Stimulated activated CD8-positive, alpha-beta memory T cell treated with anti-CD3 and anti-CD28 coated beads, Interleukin-7, amount 100 ng/mL, for 1 hour (primary cell): Measurements from ENCODE around the gene NBL1.

Source experiments
- DNase-seq, 2 donors: peaks; one replicate each; pipeline ENCODE4 v3.0.0-alpha.2; 2020; ENCODE audit warnings: low read depth in 2 of 2

The NBL1 gene, protein sequence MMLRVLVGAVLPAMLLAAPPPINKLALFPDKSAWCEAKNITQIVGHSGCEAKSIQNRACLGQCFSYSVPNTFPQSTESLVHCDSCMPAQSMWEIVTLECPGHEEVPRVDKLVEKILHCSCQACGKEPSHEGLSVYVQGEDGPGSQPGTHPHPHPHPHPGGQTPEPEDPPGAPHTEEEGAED

DNA sequence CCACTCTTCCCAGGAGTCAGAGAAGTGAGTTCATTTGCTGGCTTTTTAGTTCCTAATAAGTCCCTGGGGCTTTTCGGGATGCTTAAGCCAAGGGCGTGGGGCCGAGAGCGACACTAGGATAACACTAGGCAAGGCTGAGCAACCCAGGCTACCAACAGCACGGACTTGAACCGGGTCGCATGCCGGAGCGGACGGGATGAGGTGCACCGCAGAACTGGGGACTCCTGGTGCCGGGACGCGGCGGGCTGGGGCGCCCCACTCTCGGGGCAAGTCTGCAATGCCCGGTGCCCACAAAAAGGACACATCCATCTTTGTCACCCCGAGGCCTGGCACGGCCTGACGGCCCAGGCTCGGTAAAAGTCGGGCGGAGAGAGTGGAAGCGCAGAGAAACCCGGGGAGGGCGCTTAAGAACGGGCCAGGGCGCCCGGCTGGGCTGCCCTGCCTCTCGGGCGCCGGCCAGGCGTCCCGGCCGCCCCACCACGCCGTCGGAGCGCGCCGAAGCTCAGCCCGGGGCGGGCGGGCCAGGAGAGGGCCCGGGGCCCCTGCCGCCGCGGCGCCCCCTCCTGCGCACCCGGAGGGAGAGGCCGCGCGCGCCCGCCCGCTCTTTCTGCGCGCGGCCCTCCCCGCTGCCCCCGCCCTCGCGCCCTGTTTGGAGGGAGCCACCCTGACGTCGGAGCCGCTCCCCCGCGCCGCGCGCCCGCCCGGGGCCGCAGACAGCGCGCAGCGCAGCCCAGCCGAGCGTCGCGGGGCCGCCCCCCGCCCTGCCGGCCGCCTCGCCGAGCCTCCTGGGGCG, at the start of gene NBL1:
Gene NBL1 (plus strand): TSS at position 710 of the 793 bp plus-strand sequence. CDS start 10,720 bp downstream, outside the sequence.
- DNase-seq, result peak; percentile 42 to 52

DNA sequence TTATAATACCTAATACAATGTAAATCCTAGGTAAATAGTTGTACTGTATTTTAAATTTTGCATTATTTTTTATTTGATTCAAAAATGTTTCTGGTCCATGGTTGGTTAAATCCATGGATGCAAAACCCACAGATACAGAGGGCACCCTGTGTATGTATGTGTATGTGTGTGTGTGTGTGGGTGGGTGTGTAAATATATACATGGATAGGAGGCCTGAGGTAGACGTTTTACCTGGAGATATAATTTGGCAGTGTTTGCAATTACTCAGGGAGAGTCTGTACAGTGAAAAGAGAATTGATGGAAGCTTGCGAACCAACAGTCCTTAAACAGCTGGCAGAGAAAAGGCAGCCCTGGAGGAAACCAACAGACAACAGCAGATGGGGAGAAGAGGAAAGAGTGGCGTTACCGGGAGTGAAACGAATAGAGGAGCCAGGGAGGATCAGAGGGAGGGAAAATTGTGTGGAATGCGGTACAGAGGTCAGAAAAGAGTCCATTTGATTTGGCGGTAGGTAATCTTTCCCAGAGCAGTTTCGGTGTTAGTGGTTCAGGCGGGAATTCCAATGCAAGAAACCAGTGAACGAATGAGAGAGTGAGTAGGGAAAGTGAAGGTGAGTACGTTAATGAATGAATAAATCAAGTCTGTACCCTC, 47.9 kb upstream of the NBL1 start:
- no peak for DNase-seq

DNA sequence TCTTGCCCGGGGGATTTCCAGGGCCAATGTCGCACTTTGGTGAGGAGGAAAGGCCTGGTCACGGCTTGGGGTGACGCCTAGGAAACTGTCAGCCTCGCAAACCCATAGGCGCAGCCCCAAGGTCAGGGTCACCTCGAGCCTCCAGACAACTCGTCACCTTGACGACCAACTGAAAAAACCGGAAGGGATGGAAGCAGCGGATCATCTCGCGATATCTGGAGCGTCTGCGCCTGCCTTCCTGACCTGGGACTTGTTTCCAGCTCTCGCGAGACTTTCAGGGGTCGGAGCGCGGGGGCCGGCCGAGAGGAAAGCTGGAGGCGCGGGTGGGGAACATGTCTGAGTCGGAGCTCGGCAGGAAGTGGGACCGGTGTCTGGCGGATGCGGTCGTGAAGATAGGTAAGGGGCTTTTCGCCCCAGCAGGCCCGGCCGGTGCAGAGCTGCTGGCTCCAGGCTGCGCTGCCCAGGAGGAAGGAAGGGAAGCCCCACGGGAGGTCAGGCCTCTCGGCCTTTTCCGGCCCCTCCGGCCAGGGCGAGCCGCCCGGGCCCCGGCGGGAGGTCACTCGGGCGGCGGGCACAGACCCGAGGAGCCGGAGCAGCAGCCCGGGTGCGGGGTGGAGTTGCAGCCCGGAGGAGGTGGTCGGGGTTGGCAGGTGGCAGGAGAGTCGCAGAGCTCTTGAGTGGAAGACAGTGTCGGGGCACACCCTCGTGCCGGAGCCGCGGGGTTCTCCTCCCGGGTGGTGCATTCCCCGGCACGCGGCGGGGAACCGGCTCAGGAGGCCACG, 47.2 kb upstream of the NBL1 start:
- DNase-seq, result peak; percentile 89 to 92

DNA sequence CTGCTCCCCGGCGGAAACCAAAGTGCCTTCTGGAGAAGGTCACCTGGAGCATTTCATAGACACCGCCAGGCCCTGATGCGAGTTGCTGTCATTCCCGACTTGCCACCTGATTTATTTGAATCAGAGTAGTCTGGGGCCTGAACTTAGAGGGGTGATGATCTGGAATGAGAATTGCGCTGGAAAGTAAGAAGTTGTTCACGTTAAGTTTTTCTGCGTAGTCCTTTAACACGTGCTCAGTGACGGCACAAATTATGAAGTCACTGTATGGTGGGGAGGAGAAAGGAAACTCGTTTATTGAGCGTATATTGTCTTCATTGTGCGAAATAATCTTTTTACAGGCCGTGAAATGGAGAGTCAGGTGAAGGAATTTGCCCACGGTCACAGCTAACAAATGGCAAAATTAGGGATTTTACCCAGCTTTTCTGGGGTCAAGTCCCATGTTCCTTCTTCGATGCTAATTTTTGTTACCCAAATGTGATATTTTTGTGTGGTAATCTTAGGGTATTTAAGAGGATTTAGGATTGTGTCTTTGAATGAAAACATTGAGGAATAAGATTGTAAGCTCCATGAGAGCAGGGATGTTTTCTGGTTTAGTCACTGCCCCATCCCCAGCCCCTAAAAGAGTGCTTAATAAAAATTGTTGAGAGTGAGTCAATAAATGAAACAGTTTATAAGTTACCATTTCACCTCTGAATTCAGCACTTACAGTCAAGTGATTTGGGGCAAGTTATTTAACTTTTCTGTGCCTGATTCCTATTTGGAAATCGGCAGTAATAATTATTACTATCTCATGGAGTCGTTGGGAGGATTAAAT, 46.4 kb upstream of the NBL1 start:
- peak in 1 of 2 donors; percentile 32 for DNase-seq

DNA sequence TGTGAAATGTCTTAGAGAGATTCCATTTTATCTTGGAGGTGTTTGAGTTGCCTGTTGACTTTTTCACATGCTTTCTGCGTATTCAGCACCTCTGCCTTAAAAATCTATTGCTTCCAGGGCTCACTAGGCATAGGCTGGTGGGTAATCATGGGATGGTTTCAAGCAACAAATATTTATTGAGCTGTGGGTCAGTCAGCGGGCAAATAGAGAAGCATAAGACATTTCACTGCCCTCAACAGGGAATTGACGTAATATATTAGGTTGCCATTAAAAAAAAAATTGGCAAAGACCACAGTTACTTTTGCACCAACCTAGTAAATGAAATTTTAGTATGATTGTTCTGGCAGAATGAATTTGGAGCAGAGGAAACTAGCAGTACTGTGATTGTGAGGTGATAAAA, 44.3 kb upstream of the NBL1 start:
- DNase-seq, result no peak

DNA sequence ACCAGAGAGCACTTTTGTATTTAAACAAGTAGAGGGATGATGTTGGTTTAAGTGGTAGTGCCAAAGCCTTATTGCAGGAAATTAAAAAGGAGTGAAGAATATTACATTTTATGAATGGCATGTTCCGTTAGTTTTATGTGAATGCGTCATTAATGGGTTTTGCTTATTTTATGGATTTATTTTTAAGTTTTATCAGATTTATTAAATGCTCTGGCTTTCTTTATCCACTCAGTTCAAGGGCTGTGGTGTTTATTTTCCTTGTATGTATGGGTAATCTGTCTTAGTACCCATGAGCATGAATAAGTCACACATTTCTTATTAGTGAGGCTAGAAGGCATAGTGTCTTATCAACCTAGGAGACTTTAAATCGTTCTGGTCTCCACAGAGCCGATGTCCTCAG, 41.6 kb upstream of the NBL1 start:
- no peak for DNase-seq

DNA sequence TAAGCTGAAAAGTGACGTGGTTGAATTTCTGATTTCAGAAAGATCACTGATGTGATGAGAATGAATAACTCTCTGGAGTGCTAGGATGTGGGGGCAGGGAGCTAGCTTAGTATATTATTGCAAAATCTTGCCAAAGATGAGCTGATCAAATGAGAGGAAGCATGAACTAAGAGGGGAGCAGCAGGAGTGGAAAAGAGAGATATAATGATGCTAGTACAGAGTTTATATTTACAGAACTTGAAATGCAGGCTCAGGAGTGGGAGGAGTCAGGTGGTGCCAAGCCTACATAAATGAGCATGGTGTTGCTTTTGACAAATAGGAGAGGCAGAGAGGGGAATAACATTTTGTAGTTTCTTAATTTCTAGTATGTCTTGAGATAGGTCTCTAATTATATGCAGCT, 38.1 kb upstream of the NBL1 start:
- DNase-seq, result no peak

DNA sequence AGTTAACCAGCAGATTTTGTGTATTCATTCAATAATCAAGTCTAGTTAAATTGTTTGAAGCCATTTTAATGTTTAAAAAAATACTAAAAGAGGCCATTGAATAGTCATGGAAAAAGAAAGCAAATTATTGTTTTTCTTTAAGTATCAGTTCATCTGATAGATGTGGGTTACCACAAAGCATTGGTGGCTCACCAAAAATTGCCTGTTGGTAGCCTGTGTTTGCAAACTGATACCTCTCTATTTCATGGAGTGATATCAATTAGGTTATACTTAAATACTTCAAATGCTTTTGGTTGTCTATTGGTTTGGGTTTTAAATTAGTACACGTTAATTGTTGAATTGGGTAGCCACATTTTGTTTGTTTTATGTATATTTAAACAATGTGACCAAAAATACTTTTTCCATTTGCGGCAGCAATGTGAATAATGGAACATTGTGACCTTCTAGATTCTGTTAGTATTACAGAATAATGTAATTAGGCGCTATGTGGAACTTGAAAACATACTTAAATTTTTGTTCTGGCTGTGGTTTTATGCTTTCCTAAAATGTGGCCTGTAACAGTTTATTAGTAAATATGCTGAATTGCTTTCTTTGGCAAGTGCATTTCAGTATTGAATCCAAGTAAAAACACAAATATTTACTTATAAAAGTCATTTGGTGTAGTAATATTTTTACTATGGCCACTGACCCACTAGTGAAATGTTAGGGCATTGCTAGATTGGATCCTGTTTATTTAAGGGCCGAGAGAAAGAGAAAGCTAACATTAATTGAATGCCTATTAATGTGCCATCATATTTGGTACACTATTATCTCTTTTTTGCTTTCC, 37.1 kb upstream of the NBL1 start:
- DNase-seq, result no peak

DNA sequence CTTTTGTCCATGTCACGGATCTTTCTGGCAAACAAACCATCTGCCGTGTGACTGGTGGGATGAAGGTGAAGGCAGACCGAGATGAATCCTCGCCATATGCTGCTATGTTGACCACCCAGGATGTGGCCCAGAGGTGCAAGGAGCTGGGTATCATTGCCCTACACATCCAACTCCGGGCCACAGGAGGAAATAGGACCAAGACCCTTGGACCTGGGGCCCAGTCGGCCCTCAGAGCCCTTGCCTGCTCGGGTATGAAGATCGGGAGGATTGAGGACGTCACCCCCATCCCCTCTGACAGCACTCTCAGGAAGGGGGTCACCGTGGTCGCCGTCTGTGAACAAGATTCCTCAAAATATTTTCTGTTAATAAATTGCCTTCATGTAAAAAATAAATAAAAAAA, 35.9 kb upstream of the NBL1 start:
- no peak for DNase-seq

DNA sequence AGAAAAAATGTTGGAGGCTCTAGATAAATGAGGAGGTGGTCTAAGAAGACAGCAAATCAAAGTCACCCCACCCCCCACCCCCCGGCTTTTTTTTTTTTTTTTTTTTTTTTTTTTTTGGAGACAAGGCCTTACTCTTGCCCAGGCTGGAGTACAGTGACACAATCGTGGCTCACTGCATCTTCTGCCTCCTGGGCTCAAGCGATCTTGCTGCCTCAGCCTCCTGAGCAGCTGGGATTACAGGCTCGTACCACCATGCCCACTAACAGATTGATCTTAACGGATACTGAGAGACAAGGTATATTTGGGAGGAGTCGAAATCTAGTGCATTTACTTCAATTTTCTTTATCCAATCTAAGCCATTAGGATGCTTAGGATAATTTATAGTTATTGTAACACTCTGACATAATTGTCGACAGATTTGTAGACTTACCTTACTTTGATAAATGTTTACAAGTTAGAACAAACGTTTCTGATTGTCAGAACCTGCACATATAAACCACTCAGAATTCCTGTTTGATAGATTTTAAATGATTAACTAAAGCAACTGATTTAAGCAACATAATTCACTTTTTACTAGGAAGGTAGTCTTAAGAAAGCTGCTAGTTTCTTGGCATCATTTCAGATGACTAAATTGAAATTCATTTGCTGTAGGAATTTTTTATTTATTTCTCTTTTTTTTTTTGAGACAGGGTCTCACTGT, 33.7 kb upstream of the NBL1 start:
- no peak for DNase-seq

DNA sequence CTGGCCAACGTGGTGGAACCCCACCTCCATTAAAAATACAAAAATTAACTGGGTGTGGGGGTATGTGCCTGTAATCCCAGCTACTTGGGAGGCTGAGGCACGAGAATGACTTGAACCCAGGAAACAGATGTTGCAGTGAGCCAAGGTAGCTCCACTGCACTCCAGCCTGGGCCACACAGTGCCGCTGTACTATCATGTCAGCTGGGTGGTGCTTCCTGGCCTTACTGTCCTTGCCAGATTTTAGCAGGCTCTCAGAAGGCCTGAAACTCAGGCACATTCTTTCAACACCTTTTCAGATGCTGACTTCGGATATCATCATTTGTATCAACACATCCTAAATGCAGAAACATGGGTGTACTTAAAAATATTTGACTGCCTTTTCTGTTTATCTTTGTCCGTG, 31.6 kb upstream of the NBL1 start:
- no peak for DNase-seq

DNA sequence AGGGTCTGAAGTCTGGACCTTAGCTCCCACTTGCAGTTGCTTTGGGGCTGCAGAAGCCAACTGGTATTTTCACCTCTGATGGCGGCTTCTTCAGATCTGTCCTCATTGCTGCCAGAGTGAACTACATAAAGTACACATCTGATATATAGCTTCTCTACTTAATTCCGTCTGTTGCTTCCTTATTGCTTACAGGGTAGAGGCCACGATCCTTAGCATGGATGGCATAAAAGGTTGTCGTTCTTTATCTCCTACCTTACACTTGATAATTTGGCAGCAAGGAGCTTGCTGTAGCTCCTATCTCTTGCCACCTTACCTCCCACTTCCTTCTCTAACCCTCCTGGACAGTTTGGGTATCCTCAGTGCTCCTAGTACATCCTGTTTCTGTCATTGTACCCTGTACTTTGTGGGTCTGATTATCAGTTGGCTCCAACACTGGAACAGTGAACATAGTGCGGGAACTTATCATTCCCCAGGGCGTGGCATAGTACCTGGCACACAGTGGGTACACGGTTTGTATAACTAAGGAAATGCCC, 30.9 kb upstream of the NBL1 start:
- no peak for DNase-seq

DNA sequence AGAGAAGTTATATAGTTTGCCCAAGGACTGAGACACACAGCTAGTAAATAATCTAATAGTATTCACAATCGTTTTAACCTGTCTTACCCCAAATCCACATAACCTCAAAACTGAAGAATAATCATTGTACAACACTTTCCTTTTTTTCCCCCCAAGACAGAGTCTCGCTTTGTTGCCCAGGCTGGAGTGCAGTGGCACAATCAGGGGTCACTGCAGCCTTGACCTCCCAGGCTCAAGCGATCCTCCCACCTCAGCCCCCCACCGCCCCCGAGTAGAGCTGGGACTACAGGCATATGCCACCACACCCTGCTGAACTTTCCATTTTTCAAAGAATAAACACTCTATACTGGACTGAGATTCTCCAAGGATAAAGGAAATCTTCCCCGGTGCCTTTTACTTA, 28.7 kb upstream of the NBL1 start:
- no peak for DNase-seq

DNA sequence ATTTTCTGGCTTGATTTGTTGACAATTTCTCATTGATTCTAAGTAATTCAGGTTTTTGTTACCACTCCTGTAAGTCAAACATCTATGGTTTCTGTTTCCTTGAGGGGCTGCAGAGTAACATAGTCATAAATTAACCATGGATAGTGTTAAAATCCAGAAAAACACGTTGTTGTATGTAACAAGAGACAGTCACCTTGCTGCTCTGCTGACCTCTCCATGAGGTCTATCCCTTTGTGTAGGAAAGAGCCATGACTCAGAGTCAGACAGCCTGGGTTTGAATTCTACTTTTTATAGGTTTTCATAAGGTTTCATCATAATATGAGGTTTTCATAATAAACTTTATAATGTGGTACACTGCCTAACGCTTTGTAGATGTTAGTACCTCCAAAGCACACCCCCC, 27.6 kb upstream of the NBL1 start:
- DNase-seq, result no peak

DNA sequence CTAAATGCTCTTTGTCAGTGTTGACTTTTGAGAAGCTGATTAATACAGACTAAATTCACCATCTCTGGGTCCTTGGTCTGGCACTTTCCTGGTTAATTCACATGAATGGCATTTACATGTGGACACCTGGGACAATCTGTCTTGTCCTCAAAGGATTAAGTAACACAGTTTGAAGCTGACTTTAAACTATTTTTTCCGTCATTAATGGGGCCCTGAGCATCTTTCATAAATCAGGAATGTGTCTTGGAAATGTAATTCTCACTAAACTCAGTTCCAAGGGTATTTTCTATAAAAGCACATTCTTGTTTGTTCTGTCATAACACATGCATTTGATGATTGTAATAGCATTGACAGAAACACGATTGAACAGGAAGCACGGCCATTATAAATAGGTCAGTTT, 26.7 kb upstream of the NBL1 start:
- DNase-seq, result no peak

DNA sequence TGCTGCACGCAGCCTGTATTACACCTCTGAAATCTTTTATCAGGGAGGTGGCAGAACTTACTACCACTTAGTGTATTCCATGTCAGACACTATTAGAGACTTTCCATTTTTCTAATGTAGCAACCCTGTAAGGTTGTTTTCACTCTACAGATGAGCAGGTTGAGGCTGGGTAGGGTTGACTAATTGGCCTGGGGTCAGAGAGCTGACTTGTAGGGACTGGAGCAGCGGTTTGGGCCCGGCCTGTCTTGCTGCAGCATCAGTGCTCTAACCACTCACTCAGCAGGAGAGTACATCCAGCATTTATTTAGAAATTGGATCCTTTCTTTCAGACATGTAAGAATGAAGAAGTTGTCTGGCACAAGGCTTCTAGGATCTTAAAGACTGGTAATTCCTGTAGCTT, 25.7 kb upstream of the NBL1 start:
- no peak for DNase-seq

DNA sequence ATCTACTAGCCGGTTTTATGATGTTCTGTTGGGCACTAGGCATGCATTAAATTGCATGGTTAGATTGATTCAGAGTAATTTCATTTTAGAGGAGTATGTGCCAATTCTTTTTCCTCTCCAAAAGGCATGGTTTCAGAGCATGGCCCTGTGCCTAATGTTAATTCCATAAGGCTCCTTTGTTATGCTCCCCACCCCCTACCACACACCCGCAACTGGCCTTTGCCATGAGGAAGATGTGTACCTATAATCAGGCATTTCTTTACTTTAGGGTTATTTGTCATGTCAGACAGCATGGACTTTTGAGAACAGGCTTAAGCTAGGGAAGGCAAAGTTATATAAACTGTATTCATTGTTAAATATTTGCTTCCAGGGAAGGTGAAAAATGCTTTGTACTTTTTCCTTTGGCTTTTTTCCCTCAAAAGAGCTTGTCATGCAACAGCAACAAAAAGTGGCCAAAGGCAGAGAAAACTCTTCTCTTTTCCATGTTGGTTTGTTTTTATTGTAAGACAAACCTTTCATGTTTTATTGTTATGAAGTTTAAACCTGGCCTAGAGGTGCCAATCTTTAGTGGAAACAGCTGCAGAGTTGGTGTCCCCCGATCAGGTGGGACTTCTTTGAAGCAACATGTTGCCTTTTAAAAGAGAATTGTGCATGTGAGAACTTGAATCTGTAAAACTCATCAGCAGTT, 24.3 kb upstream of the NBL1 start:
- DNase-seq, result no peak

DNA sequence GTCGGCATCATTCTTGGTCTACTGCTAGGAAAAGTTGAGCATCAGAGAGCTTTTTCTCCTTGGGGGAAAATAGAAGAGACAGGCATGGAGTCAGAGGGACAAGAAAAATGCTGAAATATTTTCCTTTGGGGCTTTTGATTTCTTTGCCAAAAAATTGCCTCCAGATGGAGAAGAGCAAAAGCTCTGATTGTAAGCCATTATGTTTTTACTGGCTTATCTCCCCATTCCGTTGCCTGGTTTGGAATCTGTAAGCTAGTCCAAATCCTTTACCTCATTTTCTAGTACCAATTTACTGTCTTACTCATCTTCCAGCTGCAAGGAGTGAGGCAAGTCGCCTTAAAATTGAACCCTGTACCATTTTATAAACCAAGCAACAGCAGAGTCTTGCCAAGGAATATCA, 23.3 kb upstream of the NBL1 start:
- no peak for DNase-seq
